GM19372 (cell line): Measurements from ENCODE around the gene RIMKLB.
"Not testable (repeated sequence)": the region's sequence is repeated elsewhere in the genome, so short reads cannot be mapped to it uniquely, and the experiment has no call there.

ENCODE experiments used
- ATAC-seq: cut with Tn5 transposase; IDR thresholded peaks from one replicate; pipeline ENCODE4 v1.9.1; 2021; ENCODE audit warnings: mild to moderate bottlenecking, low read depth, moderate library complexity; ENCODE audit not compliant: unreplicated experiment

Gene RIMKLB

GRCh38 chr12:8810112-8810511, 112.3 kb downstream of the RIMKLB start:
- not testable (repeated sequence) for ATAC-seq

DNA sequence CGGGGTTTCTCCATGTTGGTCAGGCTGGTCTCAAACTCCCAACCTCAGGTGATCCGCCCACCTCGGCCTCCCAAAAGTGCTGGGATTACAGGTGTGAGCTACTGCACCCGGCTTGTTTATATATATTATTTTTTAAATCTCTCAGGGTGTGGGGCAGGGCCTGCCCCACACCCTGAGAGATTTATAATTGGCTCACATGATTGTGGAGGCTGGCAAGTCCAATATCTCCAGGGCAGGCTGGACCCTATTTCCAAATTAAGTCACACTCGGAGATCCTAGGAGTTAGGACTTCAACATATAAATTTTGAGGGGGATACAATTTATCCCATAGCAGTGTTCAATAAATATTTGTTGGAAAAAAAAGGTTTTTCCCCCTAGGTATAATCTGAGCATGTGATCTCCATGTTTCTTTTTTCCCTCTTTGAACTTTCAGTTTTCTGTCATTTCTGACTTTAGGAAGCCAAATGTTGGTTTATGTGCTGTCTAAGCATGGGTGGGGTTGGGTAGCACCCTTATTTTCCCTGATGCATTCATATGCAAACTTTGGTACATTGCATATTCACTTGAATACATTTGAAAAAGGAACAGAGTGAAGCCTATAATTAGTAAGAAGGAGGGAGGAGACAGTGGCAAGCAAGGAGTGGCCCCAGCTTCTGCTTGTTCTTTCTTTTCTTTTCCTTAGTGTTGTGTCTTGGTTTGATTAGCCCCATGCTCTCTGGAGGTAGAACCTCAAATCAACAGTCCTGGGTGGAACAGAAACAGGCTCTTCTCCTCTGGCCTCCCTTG, 116.0 kb downstream of the RIMKLB start:
- ATAC-seq, result no peak

DNA sequence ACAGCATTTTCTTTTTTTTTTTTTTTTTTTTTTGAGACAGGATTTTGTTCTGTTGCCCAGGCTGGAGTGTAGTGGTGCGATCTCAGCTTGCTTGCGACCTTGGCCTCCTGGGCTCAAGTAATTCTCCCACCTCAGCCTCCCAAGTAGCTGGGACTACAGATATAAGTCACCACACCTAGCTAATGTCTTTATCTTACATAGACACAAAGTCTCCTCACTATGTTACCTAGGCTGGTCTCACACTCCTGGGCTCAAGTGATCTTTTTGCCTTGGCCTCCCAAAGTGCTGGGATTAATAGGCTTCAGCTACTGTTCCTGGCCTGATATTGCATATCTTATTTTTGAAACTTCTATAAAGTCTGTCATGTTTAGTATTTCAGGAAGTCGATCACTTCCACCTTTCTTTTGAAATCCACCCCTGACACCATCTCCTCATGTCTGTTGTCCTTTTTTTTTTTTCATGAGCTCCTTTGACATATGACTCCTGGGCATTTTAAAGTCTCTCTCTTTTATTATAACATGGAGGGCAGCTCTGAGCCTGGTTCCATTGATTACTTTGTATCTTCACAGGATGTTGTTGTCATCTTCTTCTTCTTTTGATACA, 118.8 kb downstream of the RIMKLB start:
- no peak for ATAC-seq

- ATAC-seq, result no peak
Measured at GRCh38 chr12:8817856-8818255, 120.1 kb downstream of the RIMKLB start.

- no peak for ATAC-seq
Measured at GRCh38 chr12:8818526-8818925, 120.7 kb downstream of the RIMKLB start.

DNA sequence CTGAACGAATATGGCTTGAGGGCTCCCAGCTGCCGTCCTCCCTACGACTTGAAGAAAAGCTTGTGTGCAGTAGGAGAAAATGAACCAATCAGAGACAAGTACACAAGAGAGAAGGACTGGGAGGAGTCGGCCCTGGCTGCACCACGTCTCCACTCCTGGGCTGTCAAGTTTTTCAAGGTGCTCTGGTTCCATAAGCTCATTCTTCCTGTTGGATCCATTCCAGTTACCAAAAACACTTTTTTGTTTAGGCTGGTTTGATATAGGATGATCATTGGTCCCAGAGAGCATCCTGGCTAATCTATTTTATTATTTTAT, 121.8 kb downstream of the RIMKLB start:
- no peak for ATAC-seq

DNA sequence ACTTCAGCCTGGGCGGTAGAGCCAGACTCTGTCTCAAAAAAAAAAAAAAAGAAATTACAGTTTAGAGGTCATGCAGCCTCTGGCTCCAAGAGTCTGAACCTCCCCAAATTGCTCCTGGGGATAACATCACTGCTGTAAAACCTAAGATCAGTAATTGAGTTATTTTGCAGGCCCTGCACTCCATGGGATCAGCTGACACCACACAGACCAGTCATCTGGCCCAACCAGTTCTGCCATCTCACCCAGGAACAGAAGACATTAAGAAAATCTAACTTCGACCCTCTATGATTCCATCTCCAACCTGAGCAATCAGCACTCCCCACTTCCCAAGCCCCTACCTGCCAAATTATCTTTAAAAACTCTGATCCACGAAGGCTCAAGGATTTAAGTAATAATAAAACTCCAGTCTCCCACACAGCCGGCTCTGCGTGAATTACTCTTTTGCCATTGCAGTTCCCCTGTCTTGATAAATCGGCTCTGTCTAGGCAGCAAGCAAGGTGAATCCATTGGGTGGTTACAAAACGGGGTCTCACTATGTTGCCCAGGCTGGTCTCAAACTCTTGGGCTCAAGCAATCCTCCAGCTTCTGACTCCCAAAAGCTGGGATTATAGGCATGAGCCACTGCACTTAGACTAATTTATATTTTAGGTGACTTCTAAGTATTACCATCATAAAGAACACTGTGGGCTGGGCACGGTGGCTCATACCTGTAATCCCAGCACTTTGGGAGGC, 123.1 kb downstream of the RIMKLB start:
- not testable (repeated sequence) for ATAC-seq

GRCh38 chr12:8821591-8821990, 123.8 kb downstream of the RIMKLB start:
- no peak for ATAC-seq

- ATAC-seq, result no peak
Measured at GRCh38 chr12:8822298-8822697, 124.5 kb downstream of the RIMKLB start, which contains the start of gene A2ML1. TSS of gene A2ML1 (plus strand) at chr12:8822621. CDS start at chr12:8822652, 31 bp downstream.

DNA sequence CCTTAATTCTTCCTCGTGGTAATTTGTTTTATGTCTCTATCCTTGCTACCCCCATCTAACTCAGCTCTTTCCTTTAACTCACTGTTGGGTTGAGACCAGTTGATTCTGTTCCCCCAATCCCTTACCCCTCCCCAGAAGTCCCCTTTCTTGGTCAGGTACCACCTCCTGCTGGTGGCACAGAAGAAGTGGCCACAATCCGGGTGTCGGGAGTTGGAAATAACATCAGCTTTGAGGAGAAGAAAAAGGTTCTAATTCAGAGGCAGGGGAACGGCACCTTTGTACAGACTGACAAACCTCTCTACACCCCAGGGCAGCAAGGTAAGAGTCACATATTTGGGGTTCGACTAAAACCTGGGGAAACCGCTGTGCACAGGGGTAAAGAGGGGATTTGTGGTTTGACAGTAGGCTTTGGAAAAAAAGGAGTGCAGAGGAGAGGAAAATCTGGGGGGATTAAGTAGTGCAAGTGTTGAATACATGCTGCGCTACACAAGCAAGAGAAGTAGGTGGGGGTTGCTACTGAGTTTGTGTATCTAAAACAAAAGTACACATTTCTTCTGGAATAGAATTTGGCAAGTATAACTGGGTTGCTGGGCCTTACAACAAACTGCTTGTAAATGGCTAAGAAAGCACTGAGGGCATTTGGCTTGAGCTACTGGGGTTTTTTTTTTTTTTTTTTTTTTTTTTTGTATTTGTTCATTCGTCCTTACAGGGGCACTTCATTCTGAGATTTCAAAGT, 125.9 kb downstream of the RIMKLB start:
- ATAC-seq, result no peak

DNA sequence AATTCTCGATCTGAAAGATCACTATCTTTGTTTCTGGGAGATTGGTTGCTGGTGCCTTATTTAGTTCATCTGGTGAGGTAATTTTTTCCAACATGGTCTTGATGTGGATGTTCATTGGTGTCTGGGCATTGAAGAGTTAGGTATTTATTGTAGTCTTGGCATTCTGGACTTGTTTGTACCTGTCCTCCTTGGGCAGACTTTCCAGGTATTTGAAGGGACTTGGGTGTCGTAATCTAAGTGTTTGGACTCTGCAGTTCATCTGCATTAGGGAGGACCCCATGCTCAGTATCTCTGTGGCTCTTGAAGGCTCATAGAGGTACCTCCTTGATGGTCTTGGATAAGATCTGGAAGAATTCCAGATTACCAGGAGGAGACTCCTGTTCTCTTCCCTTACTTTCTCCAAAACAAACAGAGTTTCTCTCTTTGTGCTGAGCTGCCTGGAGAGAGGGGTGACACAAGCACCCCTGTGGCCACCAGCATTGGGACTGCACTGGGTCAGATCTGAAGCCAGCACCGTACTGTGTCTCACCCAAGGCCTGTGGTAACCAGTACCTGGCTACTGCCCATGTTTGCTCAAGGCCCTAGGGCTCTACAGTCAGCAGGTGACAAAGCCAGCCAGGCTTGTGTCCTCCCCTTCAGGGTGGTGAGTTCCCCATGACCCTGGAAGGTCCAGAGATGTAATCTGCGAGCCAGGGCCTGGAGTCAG, 129.9 kb downstream of the RIMKLB start:
- ATAC-seq, result no peak

DNA sequence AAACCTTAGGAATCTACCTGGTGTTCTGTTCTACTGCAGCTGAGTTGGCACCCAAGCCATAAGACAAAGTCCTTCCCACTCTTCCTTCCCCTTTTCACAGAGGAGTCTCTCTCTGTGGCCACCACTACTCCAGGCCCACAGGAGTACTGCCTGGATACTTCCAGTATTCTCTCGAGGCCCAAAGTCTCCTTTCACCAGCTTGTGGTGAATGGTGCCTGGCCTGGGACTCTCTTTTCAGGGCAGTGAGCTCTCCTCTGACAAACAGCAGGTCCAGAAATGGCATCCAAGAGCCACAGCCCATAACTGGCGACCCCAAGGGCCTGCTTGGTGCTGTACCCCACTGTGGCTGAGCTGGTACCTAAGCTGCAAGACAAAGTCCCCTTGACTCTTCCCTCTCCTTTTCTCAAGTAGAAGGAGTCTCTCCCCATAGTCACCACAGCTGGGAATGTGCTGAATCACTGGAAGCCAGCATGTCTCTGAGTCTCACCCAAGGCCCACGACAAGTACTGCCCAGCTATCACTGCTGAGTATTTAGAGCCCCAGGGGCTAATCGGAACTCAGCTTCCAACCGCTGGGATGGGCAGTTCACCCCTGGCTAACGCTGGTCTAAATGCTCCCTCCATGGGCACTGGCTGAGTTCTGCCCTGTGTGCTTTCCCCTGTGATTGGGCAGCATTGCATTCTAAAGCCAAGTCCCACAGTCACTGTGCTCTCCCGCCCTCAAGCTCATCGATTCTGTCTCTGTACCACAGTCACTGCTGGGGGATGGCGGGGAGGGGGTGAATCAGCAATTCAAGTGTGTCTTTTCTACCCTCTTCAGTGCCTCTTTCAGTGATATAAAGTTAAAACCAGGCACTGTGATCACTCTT, 130.7 kb downstream of the RIMKLB start:
- no peak for ATAC-seq

DNA sequence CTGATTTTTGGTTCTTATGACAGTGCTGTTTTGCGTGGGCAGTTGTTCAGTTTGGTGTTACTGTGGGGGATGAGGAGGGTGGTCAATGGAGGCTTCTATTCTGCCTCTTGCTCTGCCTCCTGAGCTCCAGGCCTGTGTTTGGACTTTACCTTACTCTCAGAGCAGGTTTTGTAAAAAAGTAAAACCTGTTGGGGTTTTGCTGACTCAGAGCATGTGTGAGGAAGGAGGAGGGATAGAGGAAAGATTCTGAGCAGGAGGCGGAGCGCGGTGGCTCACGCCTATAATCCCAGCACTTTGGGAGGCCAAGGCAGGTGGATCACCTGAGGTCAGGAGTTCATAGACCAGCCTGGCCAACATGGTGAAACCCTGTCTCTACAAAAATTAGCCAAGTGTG, 131.3 kb downstream of the RIMKLB start:
- ATAC-seq, result no peak

GRCh38 chr12:8829621-8830020, 131.8 kb downstream of the RIMKLB start:
- no peak for ATAC-seq

DNA sequence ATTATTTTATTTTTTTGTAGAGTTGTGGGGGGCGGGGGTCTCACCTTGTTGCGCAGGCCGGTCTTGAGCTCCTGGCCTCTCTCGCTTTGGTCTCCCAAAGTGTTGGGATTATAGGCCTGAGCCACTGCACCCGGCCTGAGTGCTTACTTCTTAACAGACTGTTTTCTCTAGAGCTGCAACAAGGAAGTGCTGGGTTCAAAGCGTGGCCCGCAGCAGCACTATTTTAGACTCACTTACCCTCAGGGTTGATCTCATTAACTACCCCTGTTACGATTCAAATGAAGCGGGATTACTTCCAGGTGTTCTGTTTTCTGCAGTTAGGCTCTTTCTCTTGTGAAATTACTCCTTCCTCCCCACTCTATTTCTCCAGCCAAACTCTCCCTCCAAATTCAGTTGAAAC, 133.3 kb downstream of the RIMKLB start:
- no peak for ATAC-seq

- ATAC-seq, result no peak
Measured at GRCh38 chr12:8832500-8832899, 134.7 kb downstream of the RIMKLB start.
